K562 (cell line): Measurements from ENCODE around the gene RITA1. TPM values are rescaled to one million over a fixed set of nuclear protein-coding genes. Genes with fewer than 3 reads are reported as not detected.

Source experiments
- CHD2 ChIP-seq: IDR thresholded peaks from 2 replicates; pipeline ENCODE4 v1.6.1; 2011; ENCODE audit warnings: low read depth, low read length
- ELF4 ChIP-seq: fragments of 450-650 bp; formaldehyde crosslinking; IDR thresholded peaks from 2 replicates; pipeline ENCODE4 v1.4.0; 2022; ENCODE audit warnings: missing genetic modification characterization
- GABPB2 ChIP-seq: fragments of 250-450 bp; sonication (Bioruptor Pico); conservative IDR thresholded peaks from 2 replicates; pipeline ENCODE4 v1.5.1; 2021; ENCODE audit warnings: mild to moderate bottlenecking
- GTF2F1 ChIP-seq: IDR thresholded peaks from 2 replicates; pipeline ENCODE4 v1.6.1; 2011; ENCODE audit warnings: low read depth, low read length, improper control_type of control experiment
- HDAC8 ChIP-seq: fragments of 450-650 bp; IDR thresholded peaks from 2 replicates; pipeline ENCODE4 v1.6.1; 2016; ENCODE audit warnings: mild to moderate bottlenecking, missing genetic modification characterization, moderate library complexity, missing compliant biosample characterization
- HDGF ChIP-seq: fragments of 450-650 bp; IDR thresholded peaks from 2 replicates; pipeline ENCODE4 v1.6.1; 2016
- MCM5 ChIP-seq: fragments of 450-650 bp; IDR thresholded peaks from 2 replicates; pipeline ENCODE4 v1.6.1; 2016; ENCODE audit warnings: low read depth
- RFX7 ChIP-seq: fragments of 250-450 bp; sonication (Bioruptor Pico); IDR thresholded peaks from 2 replicates; pipeline ENCODE4 v1.5.1; 2021; ENCODE audit warnings: mild to moderate bottlenecking
- SETDB1 ChIP-seq: IDR thresholded peaks from one replicate; pipeline ENCODE4 v1.6.1; 2012; ENCODE audit warnings: low read length, control low read depth, inconsistent platforms
- ZNF3 ChIP-seq: fragments of 250-450 bp; sonication (Bioruptor Pico); IDR thresholded peaks from 2 replicates; pipeline ENCODE4 v1.5.0; 2021; ENCODE audit warnings: mild to moderate bottlenecking, moderate library complexity
- polyA plus RNA-seq, 8 experiments: library from polyadenylated mRNA; depleted of rRNA in 4 of 8; stranded (reverse) in 5 of 8; unstranded in 3 of 8; fragments of >200 nt; fragmentation: Nextera tagmentation in 2 of 8; fragmentation: Illumina TruSeq in 1 of 8; extraction: Ambion mirVana in 2 of 8; extraction: Trizol in 1 of 8; gene quantifications; 2 replicates each; pipeline versions ENCODE4 v1.2.1 to v1.2.3, GENCODE V29; 2011 to 2014; ENCODE audit warnings: inconsistent platforms in 1 of 8, missing spikeins in 1 of 8
- total RNA-seq, 7 experiments: library from RNA; depleted of rRNA in 6 of 7; stranded (reverse); fragments of >200 nt in 6 of 7; fragmentation: Illumina TruSeq in 2 of 7; extraction: Trizol in 2 of 7; gene quantifications; 2 replicates each; pipeline versions ENCODE4 v1.2.1 to v1.2.3, GENCODE V29; 2011 to 2021; ENCODE audit warnings: low replicate concordance in 1 of 7
- TF ChIP-seq, protein P1 (sequence below): sonication (generic); formaldehyde crosslinking; IDR thresholded peaks from 2 replicates; pipeline ENCODE4 v1.8.0; 2022; ENCODE audit warnings: mild to moderate bottlenecking, low read depth, missing genetic modification reagents
- TF ChIP-seq, protein P2 (sequence below): fragments of 450-650 bp; IDR thresholded peaks from 2 replicates; pipeline ENCODE4 v1.7.0; 2016; ENCODE audit warnings: borderline replicate concordance
- TF ChIP-seq, protein P3 (sequence below), 2 experiments: fragments of 150-350 bp in 1 of 2; IDR thresholded peaks; 2 replicates each; pipeline ENCODE4 v1.6.1; 2012 to 2016; ENCODE audit warnings: low read depth in 2 of 2, low read length in 2 of 2, mild to moderate bottlenecking in 1 of 2, moderate library complexity in 1 of 2
- TF ChIP-seq, protein P4 (sequence below), 2 experiments: fragments of 450-650 bp; conservative IDR thresholded peaks; 2 replicates each; pipeline ENCODE4 v1.6.1; 2017; ENCODE audit warnings: mild to moderate bottlenecking in 2 of 2, moderate library complexity in 2 of 2
- TF ChIP-seq, protein P5 (sequence below): sonication (generic); formaldehyde crosslinking; IDR thresholded peaks from 2 replicates; pipeline ENCODE4 v1.8.0; 2022; ENCODE audit warnings: missing genetic modification reagents, mild to moderate bottlenecking, moderate library complexity, borderline replicate concordance
- TF ChIP-seq, protein P6 (sequence below): fragments of 450-650 bp; formaldehyde crosslinking; IDR thresholded peaks from 2 replicates; pipeline ENCODE4 v1.4.0; 2020; ENCODE audit warnings: mild to moderate bottlenecking, moderate library complexity

RITA1 gene
- total and polyA plus RNA-seq, 9 of the 15 experiments (the other 6 are each of a cell fraction or from before 2014, with no cell fraction given): 2.8 to 40.4 (median 18.0) TPM

DNA sequence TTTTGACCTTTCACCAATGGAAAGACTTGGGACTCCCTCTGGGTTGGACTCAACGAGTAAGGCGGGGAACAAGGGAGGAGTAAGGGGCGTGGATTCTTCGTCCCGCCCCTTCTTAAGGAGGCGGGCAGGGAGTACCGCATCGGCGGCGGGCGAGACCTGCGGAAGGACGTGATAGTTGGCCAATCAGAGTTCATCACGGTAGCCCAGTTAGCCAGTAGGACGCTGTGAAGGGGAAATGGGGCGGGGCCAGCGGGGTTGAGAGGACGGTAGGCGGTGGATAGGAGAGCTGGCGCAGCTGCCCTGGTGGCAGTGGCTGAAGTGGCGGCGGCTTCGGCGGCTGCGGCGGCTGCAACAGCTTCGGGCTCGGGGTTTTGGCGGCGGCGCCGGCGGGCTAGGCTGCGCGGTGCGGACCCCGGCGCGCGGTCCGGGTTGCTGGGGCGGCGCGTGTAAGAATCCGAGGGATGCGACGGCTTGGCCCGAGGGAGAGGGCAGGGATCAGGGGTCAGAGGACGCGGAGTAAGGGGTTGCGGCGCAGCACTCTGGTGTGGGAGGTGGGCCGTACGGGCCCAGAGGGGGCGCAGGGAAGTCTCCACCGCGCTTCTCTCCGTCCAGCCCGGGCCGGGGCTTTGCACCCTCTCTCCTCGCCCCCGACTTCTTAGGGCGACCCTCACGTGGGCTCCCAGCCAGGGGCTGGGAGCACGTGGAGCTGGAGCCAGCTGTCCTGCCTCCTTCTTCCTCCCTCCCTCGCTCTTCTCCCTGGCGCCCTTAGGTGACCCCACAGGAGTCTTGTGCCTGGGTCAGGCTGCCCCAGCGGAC lies 35.9 kb downstream of the RITA1 start, which contains the start of gene TPCN1 (continued):
- TF ChIP-seq, protein P1, sequence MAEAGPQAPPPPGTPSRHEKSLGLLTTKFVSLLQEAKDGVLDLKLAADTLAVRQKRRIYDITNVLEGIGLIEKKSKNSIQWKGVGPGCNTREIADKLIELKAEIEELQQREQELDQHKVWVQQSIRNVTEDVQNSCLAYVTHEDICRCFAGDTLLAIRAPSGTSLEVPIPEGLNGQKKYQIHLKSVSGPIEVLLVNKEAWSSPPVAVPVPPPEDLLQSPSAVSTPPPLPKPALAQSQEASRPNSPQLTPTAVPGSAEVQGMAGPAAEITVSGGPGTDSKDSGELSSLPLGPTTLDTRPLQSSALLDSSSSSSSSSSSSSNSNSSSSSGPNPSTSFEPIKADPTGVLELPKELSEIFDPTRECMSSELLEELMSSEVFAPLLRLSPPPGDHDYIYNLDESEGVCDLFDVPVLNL: no peak
- TF ChIP-seq, protein P2, sequence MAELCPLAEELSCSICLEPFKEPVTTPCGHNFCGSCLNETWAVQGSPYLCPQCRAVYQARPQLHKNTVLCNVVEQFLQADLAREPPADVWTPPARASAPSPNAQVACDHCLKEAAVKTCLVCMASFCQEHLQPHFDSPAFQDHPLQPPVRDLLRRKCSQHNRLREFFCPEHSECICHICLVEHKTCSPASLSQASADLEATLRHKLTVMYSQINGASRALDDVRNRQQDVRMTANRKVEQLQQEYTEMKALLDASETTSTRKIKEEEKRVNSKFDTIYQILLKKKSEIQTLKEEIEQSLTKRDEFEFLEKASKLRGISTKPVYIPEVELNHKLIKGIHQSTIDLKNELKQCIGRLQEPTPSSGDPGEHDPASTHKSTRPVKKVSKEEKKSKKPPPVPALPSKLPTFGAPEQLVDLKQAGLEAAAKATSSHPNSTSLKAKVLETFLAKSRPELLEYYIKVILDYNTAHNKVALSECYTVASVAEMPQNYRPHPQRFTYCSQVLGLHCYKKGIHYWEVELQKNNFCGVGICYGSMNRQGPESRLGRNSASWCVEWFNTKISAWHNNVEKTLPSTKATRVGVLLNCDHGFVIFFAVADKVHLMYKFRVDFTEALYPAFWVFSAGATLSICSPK: no peak
- TF ChIP-seq HDGF: peak; percentile 83; the same call in 1 of the 2 replicates
- TF ChIP-seq GABPB2: no peak
- TF ChIP-seq ELF4 (CRISPR knock-in tag): 0 out of 2 replicates have a peak, but pooled peaks have one; percentile 37
- 0 out of 2 replicates have a peak, but pooled peaks have one; percentile 36 for TF ChIP-seq HDAC8
- TF ChIP-seq SETDB1: no peak
- peak; percentile 84 for TF ChIP-seq CHD2
- no peak for TF ChIP-seq GTF2F1
- TF ChIP-seq, protein P3, sequence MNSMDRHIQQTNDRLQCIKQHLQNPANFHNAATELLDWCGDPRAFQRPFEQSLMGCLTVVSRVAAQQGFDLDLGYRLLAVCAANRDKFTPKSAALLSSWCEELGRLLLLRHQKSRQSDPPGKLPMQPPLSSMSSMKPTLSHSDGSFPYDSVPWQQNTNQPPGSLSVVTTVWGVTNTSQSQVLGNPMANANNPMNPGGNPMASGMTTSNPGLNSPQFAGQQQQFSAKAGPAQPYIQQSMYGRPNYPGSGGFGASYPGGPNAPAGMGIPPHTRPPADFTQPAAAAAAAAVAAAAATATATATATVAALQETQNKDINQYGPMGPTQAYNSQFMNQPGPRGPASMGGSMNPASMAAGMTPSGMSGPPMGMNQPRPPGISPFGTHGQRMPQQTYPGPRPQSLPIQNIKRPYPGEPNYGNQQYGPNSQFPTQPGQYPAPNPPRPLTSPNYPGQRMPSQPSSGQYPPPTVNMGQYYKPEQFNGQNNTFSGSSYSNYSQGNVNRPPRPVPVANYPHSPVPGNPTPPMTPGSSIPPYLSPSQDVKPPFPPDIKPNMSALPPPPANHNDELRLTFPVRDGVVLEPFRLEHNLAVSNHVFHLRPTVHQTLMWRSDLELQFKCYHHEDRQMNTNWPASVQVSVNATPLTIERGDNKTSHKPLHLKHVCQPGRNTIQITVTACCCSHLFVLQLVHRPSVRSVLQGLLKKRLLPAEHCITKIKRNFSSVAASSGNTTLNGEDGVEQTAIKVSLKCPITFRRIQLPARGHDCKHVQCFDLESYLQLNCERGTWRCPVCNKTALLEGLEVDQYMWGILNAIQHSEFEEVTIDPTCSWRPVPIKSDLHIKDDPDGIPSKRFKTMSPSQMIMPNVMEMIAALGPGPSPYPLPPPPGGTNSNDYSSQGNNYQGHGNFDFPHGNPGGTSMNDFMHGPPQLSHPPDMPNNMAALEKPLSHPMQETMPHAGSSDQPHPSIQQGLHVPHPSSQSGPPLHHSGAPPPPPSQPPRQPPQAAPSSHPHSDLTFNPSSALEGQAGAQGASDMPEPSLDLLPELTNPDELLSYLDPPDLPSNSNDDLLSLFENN (IDR thresholded peaks at IDR 0.05; ENCODE audit: low read depth in 2 of 2, low read length in 2 of 2): peak in 1 of 2 experiments; percentile 58; a peak in 1 of 4 replicates
- TF ChIP-seq, protein P4, sequence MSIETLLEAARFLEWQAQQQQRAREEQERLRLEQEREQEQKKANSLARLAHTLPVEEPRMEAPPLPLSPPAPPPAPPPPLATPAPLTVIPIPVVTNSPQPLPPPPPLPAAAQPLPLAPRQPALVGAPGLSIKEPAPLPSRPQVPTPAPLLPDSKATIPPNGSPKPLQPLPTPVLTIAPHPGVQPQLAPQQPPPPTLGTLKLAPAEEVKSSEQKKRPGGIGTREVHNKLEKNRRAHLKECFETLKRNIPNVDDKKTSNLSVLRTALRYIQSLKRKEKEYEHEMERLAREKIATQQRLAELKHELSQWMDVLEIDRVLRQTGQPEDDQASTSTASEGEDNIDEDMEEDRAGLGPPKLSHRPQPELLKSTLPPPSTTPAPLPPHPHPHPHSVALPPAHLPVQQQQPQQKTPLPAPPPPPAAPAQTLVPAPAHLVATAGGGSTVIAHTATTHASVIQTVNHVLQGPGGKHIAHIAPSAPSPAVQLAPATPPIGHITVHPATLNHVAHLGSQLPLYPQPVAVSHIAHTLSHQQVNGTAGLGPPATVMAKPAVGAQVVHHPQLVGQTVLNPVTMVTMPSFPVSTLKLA (conservative IDR thresholded peaks at IDR 0.05): peak; percentile 97 to 98
- TF ChIP-seq MCM5: no peak
- TF ChIP-seq, protein P5, sequence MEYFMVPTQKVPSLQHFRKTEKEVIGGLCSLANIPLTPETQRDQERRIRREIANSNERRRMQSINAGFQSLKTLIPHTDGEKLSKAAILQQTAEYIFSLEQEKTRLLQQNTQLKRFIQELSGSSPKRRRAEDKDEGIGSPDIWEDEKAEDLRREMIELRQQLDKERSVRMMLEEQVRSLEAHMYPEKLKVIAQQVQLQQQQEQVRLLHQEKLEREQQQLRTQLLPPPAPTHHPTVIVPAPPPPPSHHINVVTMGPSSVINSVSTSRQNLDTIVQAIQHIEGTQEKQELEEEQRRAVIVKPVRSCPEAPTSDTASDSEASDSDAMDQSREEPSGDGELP (CRISPR knock-in tag): peak; percentile 74
- TF ChIP-seq RFX7: 0 out of 2 replicates have a peak, but pooled peaks have one; percentile 6
- no peak for TF ChIP-seq ZNF3 (CRISPR knock-in tag)
- TF ChIP-seq, protein P6, sequence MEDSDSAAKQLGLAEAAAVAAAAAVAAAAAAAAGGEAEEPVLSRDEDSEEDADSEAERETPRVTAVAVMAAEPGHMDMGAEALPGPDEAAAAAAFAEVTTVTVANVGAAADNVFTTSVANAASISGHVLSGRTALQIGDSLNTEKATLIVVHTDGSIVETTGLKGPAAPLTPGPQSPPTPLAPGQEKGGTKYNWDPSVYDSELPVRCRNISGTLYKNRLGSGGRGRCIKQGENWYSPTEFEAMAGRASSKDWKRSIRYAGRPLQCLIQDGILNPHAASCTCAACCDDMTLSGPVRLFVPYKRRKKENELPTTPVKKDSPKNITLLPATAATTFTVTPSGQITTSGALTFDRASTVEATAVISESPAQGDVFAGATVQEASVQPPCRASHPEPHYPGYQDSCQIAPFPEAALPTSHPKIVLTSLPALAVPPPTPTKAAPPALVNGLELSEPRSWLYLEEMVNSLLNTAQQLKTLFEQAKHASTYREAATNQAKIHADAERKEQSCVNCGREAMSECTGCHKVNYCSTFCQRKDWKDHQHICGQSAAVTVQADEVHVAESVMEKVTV (CRISPR knock-in tag): no peak
